Measurements from ENCODE around the gene CCDC124.

DNA sequence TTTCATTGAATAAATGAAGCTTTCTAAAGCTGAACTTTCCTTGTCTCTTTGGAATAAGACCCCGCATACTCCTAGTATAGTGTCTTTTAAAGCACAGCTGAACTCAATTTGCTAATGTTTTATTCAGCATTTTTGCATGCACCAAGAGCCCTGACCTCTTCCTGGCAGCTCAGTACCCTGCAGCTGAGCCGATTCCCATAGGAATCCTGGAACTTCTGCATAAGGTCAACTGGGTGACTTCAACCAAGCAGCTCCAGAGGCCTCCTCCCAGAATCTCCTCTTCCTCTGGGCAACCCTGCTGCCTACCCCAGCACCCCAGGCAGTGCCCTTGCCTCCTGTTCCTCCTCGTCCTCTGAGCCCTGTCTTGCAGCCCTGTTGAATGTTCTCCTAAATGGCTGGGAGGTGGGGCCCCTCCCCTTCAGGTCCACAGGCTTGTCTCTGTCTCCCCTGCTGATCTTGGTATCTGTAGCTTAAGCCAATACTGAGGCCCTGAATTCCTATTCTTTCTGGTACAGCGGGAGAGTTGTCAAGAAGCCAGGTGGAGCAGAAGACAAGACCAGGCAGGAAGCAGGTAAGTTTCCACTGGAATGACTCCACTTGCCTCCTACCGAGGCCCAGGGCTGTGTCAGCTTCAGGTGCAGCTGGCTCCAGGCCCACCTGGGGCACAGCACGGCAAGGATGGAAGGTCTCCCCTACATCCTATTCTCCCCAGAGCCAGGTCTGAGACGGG, 23.6 kb upstream of the CCDC124 start:
- no peak for TF ChIP-seq POLR2A (IDR thresholded peaks at IDR 0.05)
- TF ChIP-seq, protein P1, sequence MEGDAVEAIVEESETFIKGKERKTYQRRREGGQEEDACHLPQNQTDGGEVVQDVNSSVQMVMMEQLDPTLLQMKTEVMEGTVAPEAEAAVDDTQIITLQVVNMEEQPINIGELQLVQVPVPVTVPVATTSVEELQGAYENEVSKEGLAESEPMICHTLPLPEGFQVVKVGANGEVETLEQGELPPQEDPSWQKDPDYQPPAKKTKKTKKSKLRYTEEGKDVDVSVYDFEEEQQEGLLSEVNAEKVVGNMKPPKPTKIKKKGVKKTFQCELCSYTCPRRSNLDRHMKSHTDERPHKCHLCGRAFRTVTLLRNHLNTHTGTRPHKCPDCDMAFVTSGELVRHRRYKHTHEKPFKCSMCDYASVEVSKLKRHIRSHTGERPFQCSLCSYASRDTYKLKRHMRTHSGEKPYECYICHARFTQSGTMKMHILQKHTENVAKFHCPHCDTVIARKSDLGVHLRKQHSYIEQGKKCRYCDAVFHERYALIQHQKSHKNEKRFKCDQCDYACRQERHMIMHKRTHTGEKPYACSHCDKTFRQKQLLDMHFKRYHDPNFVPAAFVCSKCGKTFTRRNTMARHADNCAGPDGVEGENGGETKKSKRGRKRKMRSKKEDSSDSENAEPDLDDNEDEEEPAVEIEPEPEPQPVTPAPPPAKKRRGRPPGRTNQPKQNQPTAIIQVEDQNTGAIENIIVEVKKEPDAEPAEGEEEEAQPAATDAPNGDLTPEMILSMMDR (IDR thresholded peaks at IDR 0.05) = no peak

Measured in breast epithelium (tissue), 3 donors.